GM19463 (cell line): ENCODE data around the gene FKBP5.

Experiments
- ATAC-seq: cut with Tn5 transposase; IDR thresholded peaks from one replicate; pipeline ENCODE4 v1.9.1; 2021; ENCODE audit warnings: mild to moderate bottlenecking, moderate library complexity; ENCODE audit not compliant: unreplicated experiment

FKBP5 gene

DNA sequence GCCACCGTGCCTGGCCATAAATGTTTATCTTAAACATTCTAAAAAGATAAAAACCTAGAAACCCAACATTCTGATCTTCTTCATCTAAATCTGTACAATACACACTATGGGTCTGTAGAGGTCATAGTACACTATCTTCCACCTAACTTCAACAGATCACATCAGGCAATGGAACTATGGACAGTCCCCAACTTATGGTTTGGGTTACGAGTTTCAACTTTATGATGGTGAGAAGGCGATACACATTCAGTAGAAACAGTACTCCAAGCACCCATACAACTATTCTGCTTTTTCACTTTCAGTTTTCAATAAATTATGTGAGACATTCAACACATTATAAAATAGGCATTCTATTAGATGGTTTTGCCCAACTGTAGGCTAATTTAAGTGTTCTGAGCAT, 23.1 kb downstream of the FKBP5 start:
- no peak for ATAC-seq

DNA sequence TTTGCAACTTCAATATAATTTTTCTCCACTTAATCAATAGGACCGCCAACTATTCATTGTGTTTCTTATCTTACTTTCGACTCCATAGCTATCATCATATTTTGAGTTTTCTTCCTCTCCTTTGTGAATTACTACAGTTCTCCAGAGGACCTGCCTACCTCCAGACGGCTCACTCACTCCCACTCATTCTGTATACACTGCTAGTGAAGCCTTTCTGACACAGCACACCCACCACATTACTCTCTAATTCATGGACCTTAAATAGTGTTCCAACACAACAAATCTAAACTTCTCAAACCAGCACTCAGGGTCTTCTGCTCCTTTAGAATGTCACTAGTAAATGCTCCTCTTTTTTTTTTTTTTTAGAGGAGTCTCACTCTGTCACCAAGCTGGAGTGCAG, 23.8 kb downstream of the FKBP5 start:
- no peak for ATAC-seq

GRCh38 chr6:35663447-35664235, 25.1 kb downstream of the FKBP5 start:
- ATAC-seq = no peak

- no peak for ATAC-seq
Measured at GRCh38 chr6:35662999-35663398, 25.7 kb downstream of the FKBP5 start.

GRCh38 chr6:35654883-35655282, 33.8 kb downstream of the FKBP5 start:
- ATAC-seq = no peak

GRCh38 chr6:35651244-35651643, 37.5 kb downstream of the FKBP5 start:
- ATAC-seq = no peak

- no peak for ATAC-seq
Measured at GRCh38 chr6:35650015-35650414, 38.7 kb downstream of the FKBP5 start.

DNA sequence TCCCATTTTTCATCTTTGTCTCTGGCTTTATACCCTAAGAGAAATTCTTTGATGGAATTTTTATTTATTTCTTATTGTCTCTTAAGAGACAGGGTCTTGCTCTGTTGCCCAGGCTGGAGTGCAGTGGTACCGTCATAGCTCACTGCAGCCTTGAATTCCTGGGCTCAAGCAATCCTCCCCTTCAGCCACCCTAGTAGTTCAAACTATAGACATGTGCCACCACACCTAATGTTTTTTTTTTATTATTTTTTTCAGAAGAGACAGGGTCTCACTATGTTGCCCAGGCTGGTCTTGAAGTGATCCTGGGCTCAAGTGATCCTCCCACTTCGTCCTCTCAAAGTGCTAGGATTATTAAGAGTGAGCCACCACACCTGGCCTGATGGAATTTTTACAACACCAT, 40.5 kb downstream of the FKBP5 start:
- no peak for ATAC-seq

DNA sequence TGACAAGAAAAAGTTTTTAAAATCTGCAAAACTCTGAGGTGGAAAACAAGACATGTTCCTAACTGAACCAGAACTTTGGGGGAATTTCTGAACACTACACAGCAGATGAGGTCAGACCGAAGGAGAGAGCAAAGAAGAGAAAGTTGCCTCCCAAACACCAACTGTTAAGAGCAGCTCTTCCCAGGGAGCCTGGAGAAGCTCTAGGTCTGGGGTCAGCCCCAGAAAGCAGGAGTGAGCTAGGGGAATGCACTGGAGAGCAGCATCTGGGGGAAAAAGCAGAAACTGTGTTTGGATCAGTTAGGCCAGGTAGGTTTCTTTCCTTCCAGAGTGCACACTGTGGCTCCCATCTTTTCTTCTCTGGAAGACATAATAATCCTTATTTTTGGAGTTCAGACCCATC, 41.3 kb downstream of the FKBP5 start:
- ATAC-seq = no peak

- no peak for ATAC-seq
Measured at GRCh38 chr6:35643162-35643535, 45.6 kb downstream of the FKBP5 start.

- no peak for ATAC-seq
Measured at GRCh38 chr6:35642471-35643161, 46.1 kb downstream of the FKBP5 start.

DNA sequence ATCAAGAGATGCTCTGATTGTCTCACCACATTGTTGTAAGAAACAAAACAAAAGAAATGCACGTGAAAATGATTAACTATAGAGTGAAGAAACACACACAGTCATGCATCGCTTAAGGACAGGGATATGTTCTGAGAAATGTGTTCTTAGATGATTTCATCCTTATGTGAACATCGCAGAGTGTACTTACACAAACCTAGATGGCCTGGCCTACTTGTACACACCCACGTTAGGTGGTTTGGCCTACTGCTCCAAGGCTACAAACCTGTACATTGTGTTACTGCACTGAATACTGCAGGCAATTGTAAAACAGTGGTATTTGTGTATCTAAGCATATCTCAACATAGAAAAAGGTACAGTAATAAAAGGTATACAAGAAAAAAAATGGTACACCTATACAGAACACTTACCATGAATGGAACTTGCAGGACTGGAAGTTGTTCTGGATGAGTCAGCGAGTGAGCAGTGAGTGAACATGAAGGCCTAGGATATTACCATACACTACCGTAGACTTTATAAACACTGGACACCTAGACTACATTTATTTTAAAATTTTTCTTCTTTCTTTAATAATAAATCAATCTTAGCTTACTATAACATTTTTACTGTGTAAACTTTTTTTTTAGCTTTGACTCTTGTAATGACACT, 48.6 kb downstream of the FKBP5 start:
- ATAC-seq = no peak

DNA sequence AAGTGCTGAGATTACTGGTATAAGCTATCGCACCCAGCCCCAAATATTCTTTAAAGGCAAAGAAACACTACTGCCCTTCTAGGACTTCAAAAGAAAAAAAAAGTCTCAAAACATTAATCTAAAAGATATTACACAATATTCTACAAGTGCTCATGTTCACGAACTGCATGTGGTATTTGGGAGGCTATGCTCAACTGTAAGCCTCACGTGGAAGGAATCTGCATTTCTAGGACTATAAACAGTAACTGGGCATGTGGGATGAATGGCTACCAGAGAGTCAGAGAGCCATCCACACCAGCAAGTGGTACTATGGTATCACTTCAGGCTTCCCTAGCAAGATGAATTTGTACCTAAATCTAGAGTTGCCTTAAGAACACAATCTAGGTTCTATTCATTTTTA, 50.0 kb downstream of the FKBP5 start:
- no peak for ATAC-seq

GRCh38 chr6:35637911-35638310, 50.8 kb downstream of the FKBP5 start:
- no peak for ATAC-seq

DNA sequence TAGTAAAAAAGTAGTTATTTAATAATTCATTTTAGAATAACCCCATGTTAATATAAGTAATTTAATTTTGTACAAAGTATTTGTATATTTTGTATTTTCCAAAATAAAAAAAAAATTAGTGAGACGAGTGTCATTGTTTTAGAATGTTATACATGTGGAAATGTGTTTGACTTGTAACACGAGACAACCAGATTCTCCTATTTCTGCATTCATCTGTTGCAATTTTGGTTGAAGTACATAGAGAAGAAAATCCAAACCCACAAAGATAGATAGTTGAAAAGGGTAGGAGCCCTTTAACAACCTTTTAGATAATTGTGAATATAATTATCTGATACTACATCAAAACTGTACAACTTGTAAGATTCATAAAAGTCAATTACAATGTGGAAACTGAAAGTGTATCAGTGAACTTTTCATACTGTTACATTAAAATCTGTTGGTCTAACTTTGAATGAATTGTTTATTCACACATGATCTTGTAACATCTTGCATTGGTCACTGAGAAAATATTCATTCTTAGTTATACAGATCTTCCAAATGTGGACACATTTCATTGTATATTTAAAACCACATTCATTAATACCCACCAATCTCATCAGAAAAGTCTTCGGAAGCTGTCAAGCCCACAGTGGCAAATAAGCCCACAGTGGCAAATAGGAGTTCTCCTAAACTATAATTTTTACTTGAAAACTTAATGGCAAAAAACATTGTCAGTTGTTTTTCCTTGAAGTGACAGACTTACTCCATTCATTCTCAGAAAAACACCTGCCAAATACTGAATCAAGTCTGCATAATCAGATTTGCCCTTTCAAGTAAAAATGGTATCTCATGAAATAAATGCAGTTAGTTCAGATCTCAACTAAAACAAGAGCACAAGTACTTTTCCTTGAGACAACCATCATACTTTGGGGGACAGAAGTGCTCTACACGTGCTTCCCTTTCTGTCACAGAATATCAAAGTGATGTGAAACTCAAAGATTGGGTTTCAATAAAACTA, 52.8 kb downstream of the FKBP5 start:
- no peak for ATAC-seq

- ATAC-seq = no peak
Measured at GRCh38 chr6:35634316-35634715, 54.4 kb downstream of the FKBP5 start.

- ATAC-seq = no peak
Measured at GRCh38 chr6:35633579-35634089, 55.1 kb downstream of the FKBP5 start.

DNA sequence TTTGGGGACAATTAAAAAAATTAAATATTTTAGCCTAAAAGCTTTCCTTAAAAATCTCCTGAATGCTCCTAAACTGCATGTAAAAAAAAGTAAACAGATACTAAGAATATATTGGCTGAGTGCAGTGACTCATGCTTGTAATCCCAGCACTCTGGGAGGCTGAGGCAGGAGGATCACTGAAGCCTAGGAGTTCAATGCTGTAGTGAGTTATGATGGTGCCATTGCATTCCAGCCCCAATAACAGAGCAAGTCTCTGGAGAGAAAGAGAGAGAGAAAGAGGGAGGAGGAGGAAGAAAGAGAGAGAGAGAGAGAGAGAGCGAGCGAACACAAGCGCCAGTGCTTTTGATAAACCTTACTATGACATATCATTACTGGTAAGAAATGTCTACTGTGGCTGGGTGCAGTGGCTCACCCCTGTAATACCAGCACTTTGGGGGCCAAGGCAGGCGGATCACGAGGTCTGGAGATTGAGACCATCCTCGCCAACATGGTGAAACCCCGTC, 58.8 kb downstream of the FKBP5 start:
- ATAC-seq = no peak

DNA sequence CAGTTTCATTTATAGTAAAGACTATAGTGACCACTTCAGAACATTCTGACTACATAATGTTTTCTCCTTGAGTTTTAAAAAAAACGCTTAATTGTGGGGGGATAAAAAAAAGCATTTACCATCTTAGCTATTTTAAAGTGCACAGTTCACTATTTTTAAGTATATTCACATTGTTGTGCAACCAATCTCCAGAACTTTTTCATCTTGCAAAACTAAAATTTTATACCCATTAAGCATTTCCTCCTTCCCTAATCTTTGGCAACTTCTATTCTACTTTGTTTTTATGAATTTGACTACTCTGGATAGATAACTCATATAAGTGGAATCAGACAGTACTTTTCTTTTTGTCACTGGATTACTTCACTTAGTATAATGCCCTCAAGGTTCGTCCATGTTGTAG, 62.3 kb downstream of the FKBP5 start:
- ATAC-seq = no peak

DNA sequence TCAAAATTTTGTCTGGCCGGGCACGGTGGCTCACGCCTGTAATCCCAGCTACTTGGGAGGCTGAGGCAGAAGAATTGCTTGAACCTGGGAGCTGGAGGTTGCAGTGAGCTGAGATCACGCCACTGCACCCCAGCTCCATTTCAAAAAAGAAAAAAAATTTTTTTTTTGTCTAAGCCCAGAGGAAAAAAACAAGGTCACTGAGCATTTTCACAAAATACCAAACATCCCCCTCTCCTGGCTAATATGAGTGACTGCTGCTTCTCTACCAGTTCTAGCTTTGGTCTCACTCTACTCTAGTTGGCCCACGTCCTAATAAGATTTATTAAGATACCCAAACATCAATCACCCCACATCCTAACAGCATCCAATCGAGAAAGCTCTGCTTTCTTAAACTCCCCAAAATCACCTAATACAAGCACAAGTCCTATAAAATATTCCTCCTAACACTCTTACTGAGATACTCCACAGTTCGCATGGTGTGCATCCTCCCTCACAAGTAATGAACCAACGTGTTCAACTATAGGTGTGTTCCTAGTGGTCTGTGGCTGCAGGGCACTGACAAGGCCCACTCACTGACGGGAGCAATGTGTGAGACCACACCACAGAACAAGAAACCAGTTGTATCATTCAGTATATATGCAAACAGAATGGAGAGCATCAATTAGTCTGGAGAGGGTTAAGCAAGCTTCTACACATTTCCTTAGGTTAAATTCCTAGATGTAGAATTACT, 64.2 kb downstream of the FKBP5 start:
- no peak for ATAC-seq
